K562 (cell line): Measurements from ENCODE around the gene SCAMP2. TPM values are rescaled to one million over a fixed set of nuclear protein-coding genes. Genes with fewer than 3 reads are reported as not detected.

Experiments
- CBX5 ChIP-seq: IDR thresholded peaks from 2 replicates; pipeline ENCODE4 v1.6.1; 2014; ENCODE audit warnings: low read depth, borderline replicate concordance
- CHD1 ChIP-seq: fragments of 200-600 bp; sonication (generic); IDR thresholded peaks from one replicate; pipeline ENCODE4 v1.6.1; 2012; ENCODE audit warnings: mild to moderate bottlenecking, moderate library complexity, low read length, inconsistent platforms
- ELF1 ChIP-seq: fragments of 200-800 bp; sonication (Bioruptor generic); IDR thresholded peaks from 2 replicates; pipeline ENCODE4 v1.6.1; 2016; ENCODE audit warnings: missing genetic modification characterization, missing compliant biosample characterization
- ELK3 ChIP-seq: fragments of 450-650 bp; formaldehyde crosslinking; IDR thresholded peaks from 2 replicates; pipeline ENCODE4 v1.4.0; 2020; ENCODE audit warnings: mild to moderate bottlenecking
- FOXK2 ChIP-seq, 2 experiments: fragments of 450-650 bp; IDR thresholded peaks in 1 of 2; conservative IDR thresholded peaks in 1 of 2; 2 replicates each; pipeline ENCODE4 v1.6.1; 2016; ENCODE audit warnings: low read depth in 2 of 2, mild to moderate bottlenecking in 1 of 2
- NFATC3 ChIP-seq: fragments of 450-650 bp; IDR thresholded peaks from 2 replicates; pipeline ENCODE4 v1.6.1; 2017; ENCODE audit warnings: mild to moderate bottlenecking
- NFE2 ChIP-seq: IDR thresholded peaks from 2 replicates; pipeline ENCODE4 v1.6.1; 2014; ENCODE audit warnings: antibody characterized with exemption, low read depth
- NFYB ChIP-seq: IDR thresholded peaks from 2 replicates; pipeline ENCODE4 v1.6.1; 2011; ENCODE audit warnings: mild to moderate bottlenecking, moderate library complexity; ENCODE audit not compliant: insufficient read length; ENCODE audit errors: extremely low read depth
- RAD51 ChIP-seq: fragments of 450-650 bp; IDR thresholded peaks from 2 replicates; pipeline ENCODE4 v1.7.1; 2016; ENCODE audit warnings: low read depth, mild to moderate bottlenecking, borderline replicate concordance
- RNF2 ChIP-seq: sonication (generic); IDR thresholded peaks from 2 replicates; pipeline ENCODE4 v1.6.1; 2016
- SPI1 ChIP-seq: IDR thresholded peaks from 2 replicates; pipeline ENCODE4 v1.6.1; 2011; ENCODE audit warnings: low read depth, low read length, control low read depth, borderline replicate concordance
- TFAM ChIP-seq: fragments of 250-450 bp; sonication (Bioruptor Pico); conservative IDR thresholded peaks from 2 replicates; pipeline ENCODE4 v1.5.0; 2021; ENCODE audit warnings: mild to moderate bottlenecking, moderate library complexity
- U2AF1 ChIP-seq: fragments of 200-400 bp; formaldehyde crosslinking; optimal IDR thresholded peaks from 2 replicates; pipeline ENCODE3; 2017; ENCODE audit warnings: mild to moderate bottlenecking, low read depth, low read length, moderate library complexity
- XRCC3 ChIP-seq: fragments of 450-650 bp; IDR thresholded peaks from 2 replicates; pipeline ENCODE4 v1.6.1; 2017; ENCODE audit warnings: mild to moderate bottlenecking, moderate library complexity
- ZC3H11A ChIP-seq: IDR thresholded peaks from 2 replicates; pipeline ENCODE4 v1.6.1; 2012; ENCODE audit warnings: low read depth, low read length, improper control_type of control experiment
- ZNF57 ChIP-seq: fragments of 450-650 bp; formaldehyde crosslinking; IDR thresholded peaks from 2 replicates; pipeline ENCODE4 v1.4.0; 2020; ENCODE audit warnings: mild to moderate bottlenecking, moderate library complexity
- ZNF668 ChIP-seq: fragments of 250-450 bp; sonication (Bioruptor Pico); IDR thresholded peaks from 2 replicates; pipeline ENCODE4 v1.8.0; 2022; ENCODE audit warnings: mild to moderate bottlenecking, inconsistent platforms
- ZNF717 ChIP-seq: fragments of 250-450 bp; sonication (Bioruptor Pico); IDR thresholded peaks from 2 replicates; pipeline ENCODE4 v1.5.0; 2021
- ZNF778 ChIP-seq: fragments of 450-650 bp; formaldehyde crosslinking; IDR thresholded peaks from 2 replicates; pipeline ENCODE4 v1.4.0; 2020; ENCODE audit warnings: mild to moderate bottlenecking, moderate library complexity
- polyA plus RNA-seq, 8 experiments: library from polyadenylated mRNA; depleted of rRNA in 4 of 8; stranded (reverse) in 5 of 8; unstranded in 3 of 8; fragments of >200 nt; fragmentation: Nextera tagmentation in 2 of 8; fragmentation: Illumina TruSeq in 1 of 8; extraction: Ambion mirVana in 2 of 8; extraction: Trizol in 1 of 8; gene quantifications; 2 replicates each; pipeline versions ENCODE4 v1.2.1 to v1.2.3, GENCODE V29; 2011 to 2014; ENCODE audit warnings: inconsistent platforms in 1 of 8, missing spikeins in 1 of 8
- total RNA-seq, 7 experiments: library from RNA; depleted of rRNA in 6 of 7; stranded (reverse); fragments of >200 nt in 6 of 7; fragmentation: Illumina TruSeq in 2 of 7; extraction: Trizol in 2 of 7; gene quantifications; 2 replicates each; pipeline versions ENCODE4 v1.2.1 to v1.2.3, GENCODE V29; 2011 to 2021; ENCODE audit warnings: low replicate concordance in 1 of 7
- TF ChIP-seq, protein P1 (sequence below), 2 experiments: fragments of 150-350 bp in 1 of 2; IDR thresholded peaks; 2 replicates each; pipeline ENCODE4 v1.6.1; 2012 to 2016; ENCODE audit warnings: low read depth in 2 of 2, low read length in 2 of 2, mild to moderate bottlenecking in 1 of 2, moderate library complexity in 1 of 2
- TF ChIP-seq, protein P2 (sequence below), 3 experiments: fragments of 200-800 bp in 1 of 3; fragments of 250-450 bp in 1 of 3; fragments of 450-650 bp in 1 of 3; sonication (Bioruptor Pico) in 1 of 3; sonication (Bioruptor generic) in 1 of 3; formaldehyde crosslinking in 1 of 3; IDR thresholded peaks; 2 replicates each; pipeline versions ENCODE4 v1.6.1 to v1.8.0; 2016 to 2022; ENCODE audit warnings: mild to moderate bottlenecking in 2 of 3, missing genetic modification characterization in 2 of 3, missing compliant biosample characterization in 1 of 3, moderate library complexity in 1 of 3

The SCAMP2 gene
- total and polyA plus RNA-seq, 9 of the 15 experiments (the other 6 are each of a cell fraction or from before 2014, with no cell fraction given), result 5.9 to 61.1 (median 20.1) TPM

GRCh38 chr15:74889390-74889882, 16.3 kb upstream of the SCAMP2 start (continued):
- TF ChIP-seq, protein P1, sequence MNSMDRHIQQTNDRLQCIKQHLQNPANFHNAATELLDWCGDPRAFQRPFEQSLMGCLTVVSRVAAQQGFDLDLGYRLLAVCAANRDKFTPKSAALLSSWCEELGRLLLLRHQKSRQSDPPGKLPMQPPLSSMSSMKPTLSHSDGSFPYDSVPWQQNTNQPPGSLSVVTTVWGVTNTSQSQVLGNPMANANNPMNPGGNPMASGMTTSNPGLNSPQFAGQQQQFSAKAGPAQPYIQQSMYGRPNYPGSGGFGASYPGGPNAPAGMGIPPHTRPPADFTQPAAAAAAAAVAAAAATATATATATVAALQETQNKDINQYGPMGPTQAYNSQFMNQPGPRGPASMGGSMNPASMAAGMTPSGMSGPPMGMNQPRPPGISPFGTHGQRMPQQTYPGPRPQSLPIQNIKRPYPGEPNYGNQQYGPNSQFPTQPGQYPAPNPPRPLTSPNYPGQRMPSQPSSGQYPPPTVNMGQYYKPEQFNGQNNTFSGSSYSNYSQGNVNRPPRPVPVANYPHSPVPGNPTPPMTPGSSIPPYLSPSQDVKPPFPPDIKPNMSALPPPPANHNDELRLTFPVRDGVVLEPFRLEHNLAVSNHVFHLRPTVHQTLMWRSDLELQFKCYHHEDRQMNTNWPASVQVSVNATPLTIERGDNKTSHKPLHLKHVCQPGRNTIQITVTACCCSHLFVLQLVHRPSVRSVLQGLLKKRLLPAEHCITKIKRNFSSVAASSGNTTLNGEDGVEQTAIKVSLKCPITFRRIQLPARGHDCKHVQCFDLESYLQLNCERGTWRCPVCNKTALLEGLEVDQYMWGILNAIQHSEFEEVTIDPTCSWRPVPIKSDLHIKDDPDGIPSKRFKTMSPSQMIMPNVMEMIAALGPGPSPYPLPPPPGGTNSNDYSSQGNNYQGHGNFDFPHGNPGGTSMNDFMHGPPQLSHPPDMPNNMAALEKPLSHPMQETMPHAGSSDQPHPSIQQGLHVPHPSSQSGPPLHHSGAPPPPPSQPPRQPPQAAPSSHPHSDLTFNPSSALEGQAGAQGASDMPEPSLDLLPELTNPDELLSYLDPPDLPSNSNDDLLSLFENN (IDR thresholded peaks at IDR 0.05; ENCODE audit: low read depth in 2 of 2, low read length in 2 of 2), result no peak
- TF ChIP-seq ZC3H11A, result no peak
- no peak for TF ChIP-seq ZNF778 (CRISPR knock-in tag)
- TF ChIP-seq ELK3 (CRISPR knock-in tag), result no peak
- TF ChIP-seq NFE2, result no peak
- no peak for TF ChIP-seq ZNF668
- TF ChIP-seq RAD51, result no peak
- TF ChIP-seq ZNF717, result no peak
- no peak for TF ChIP-seq CHD1
- TF ChIP-seq, protein P2, sequence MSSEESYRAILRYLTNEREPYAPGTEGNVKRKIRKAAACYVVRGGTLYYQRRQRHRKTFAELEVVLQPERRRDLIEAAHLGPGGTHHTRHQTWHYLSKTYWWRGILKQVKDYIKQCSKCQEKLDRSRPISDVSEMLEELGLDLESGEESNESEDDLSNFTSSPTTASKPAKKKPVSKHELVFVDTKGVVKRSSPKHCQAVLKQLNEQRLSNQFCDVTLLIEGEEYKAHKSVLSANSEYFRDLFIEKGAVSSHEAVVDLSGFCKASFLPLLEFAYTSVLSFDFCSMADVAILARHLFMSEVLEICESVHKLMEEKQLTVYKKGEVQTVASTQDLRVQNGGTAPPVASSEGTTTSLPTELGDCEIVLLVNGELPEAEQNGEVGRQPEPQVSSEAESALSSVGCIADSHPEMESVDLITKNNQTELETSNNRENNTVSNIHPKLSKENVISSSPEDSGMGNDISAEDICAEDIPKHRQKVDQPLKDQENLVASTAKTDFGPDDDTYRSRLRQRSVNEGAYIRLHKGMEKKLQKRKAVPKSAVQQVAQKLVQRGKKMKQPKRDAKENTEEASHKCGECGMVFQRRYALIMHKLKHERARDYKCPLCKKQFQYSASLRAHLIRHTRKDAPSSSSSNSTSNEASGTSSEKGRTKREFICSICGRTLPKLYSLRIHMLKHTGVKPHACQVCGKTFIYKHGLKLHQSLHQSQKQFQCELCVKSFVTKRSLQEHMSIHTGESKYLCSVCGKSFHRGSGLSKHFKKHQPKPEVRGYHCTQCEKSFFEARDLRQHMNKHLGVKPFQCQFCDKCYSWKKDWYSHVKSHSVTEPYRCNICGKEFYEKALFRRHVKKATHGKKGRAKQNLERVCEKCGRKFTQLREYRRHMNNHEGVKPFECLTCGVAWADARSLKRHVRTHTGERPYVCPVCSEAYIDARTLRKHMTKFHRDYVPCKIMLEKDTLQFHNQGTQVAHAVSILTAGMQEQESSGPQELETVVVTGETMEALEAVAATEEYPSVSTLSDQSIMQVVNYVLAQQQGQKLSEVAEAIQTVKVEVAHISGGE (CRISPR knock-in tag; IDR thresholded peaks at IDR 0.05), result peak in 1 of 3 experiments; percentile 65; a peak in 2 of 6 replicates
- TF ChIP-seq FOXK2 (conservative IDR thresholded peaks at IDR 0.05 in 1 of 2, IDR thresholded peaks at IDR 0.05 in 1 of 2; ENCODE audit: low read depth in 2 of 2), result peak in 1 of 2 experiments; percentile 9; a peak in 1 of 4 replicates
- TF ChIP-seq TFAM (CRISPR knock-in tag), result no peak
- no peak for TF ChIP-seq ELF1 (tag)
- no peak for TF ChIP-seq CBX5
- peak; percentile 48; the same call in 1 of the 2 replicates for TF ChIP-seq SPI1
- no peak for TF ChIP-seq U2AF1
- TF ChIP-seq NFYB, result no peak
- TF ChIP-seq RNF2, result peak; percentile 50; the same call in 1 of the 2 replicates
- TF ChIP-seq NFATC3, result no peak
- no peak for TF ChIP-seq ZNF57 (CRISPR knock-in tag)
- no peak for TF ChIP-seq XRCC3
- TF ChIP-seq, all 486 proteins: peak for 41
